Activated CD4-positive, alpha-beta T cell treated with anti-CD3 and anti-CD28 coated beads, Interleukin-2, amount 50 U/mL, for 4 hours (primary cell): ENCODE measurements around the gene SINHCAF.
"Not testable (repeated sequence)": the region's sequence is repeated elsewhere in the genome, so short reads cannot be mapped to it uniquely, and the experiment has no call there.

Experiments used
- DNase-seq, 2 experiments: peaks; one replicate each; pipeline ENCODE4 v3.0.0-alpha.2; 2020

SINHCAF gene

GRCh38 chr12:31325877-31326631 is at the start of gene SINHCAF:
TSS of gene SINHCAF (minus strand) at chr12:31326150. CDS start at chr12:31298204, 27,946 bp downstream.
- DNase-seq, result peak; percentile 98 to 99

GRCh38 chr12:31375422-31375821 is 49.5 kb upstream of the SINHCAF start:
- not testable (repeated sequence) for DNase-seq

- no peak for DNase-seq
Measured at GRCh38 chr12:31371256-31371620, 45.3 kb upstream of the SINHCAF start.

GRCh38 chr12:31370531-31371255 is 44.7 kb upstream of the SINHCAF start:
- DNase-seq, result no peak

GRCh38 chr12:31369712-31370521 is 44.0 kb upstream of the SINHCAF start:
- DNase-seq, result no peak

- no peak for DNase-seq
Measured at GRCh38 chr12:31368666-31369361, 42.9 kb upstream of the SINHCAF start.

- no peak for DNase-seq
Measured at GRCh38 chr12:31366104-31366621, 40.2 kb upstream of the SINHCAF start.

GRCh38 chr12:31363831-31364230 is 37.9 kb upstream of the SINHCAF start:
- DNase-seq, result no peak

- no peak for DNase-seq
Measured at GRCh38 chr12:31363416-31363809, 37.5 kb upstream of the SINHCAF start.

GRCh38 chr12:31362759-31363415 is 36.9 kb upstream of the SINHCAF start:
- no peak for DNase-seq

- DNase-seq, result no peak
Measured at GRCh38 chr12:31362115-31362758, 36.3 kb upstream of the SINHCAF start.

- DNase-seq, result no peak
Measured at GRCh38 chr12:31361730-31362114, 35.8 kb upstream of the SINHCAF start.

- DNase-seq, result no peak
Measured at GRCh38 chr12:31355747-31356107, 29.8 kb upstream of the SINHCAF start.

- no peak for DNase-seq
Measured at GRCh38 chr12:31353750-31354708, 28.1 kb upstream of the SINHCAF start.

GRCh38 chr12:31346267-31346666 is 20.3 kb upstream of the SINHCAF start:
- no peak for DNase-seq

GRCh38 chr12:31343139-31343538 is 17.2 kb upstream of the SINHCAF start:
- no peak for DNase-seq

- DNase-seq, result no peak
Measured at GRCh38 chr12:31342286-31342685, 16.3 kb upstream of the SINHCAF start.

- no peak for DNase-seq
Measured at GRCh38 chr12:31339831-31340622, 14.1 kb upstream of the SINHCAF start.

- no peak for DNase-seq
Measured at GRCh38 chr12:31337952-31338351, 12.0 kb upstream of the SINHCAF start.

GRCh38 chr12:31331242-31331641 is 5.3 kb upstream of the SINHCAF start:
- DNase-seq, result no peak
